SH-SY5Y (cell line): Measurements from ENCODE around the gene RPL36.

ENCODE experiments used
- GATA2 ChIP-seq: IDR thresholded peaks from 2 replicates; pipeline ENCODE4 v1.6.1; 2011; ENCODE audit warnings: mild to moderate bottlenecking, low read depth, low read length
- GATA3 ChIP-seq: IDR thresholded peaks from 2 replicates; pipeline ENCODE4 v1.6.1; 2011; ENCODE audit warnings: low read depth, mild to moderate bottlenecking, low read length, moderate library complexity

Gene RPL36

GRCh38 chr19:5665781-5666513 lies 24.1 kb upstream of the RPL36 start:
- TF ChIP-seq GATA3 (no peak), GATA2 (no peak)

GRCh38 chr19:5666921-5667610 lies 23.0 kb upstream of the RPL36 start:
- TF ChIP-seq GATA3, result no peak
- TF ChIP-seq GATA2, result no peak

GRCh38 chr19:5667751-5668271 lies 22.3 kb upstream of the RPL36 start:
- no peak for TF ChIP-seq GATA3
- no peak for TF ChIP-seq GATA2

- no peak for TF ChIP-seq GATA3
- TF ChIP-seq GATA2, result no peak
Observed at GRCh38 chr19:5669212-5669611, 20.9 kb upstream of the RPL36 start.

- no peak for TF ChIP-seq GATA3
- TF ChIP-seq GATA2, result no peak
Observed at GRCh38 chr19:5671600-5671999, 18.5 kb upstream of the RPL36 start.

- TF ChIP-seq GATA3, result no peak
- no peak for TF ChIP-seq GATA2
Observed at GRCh38 chr19:5672708-5673459, 17.2 kb upstream of the RPL36 start.

- TF ChIP-seq GATA2, result no peak
- TF ChIP-seq GATA3, result no peak
Observed at GRCh38 chr19:5673752-5674151, 16.3 kb upstream of the RPL36 start.

- TF ChIP-seq GATA2 (no peak), GATA3 (no peak)
Observed at GRCh38 chr19:5674714-5675113, 15.4 kb upstream of the RPL36 start.

- TF ChIP-seq GATA2 (no peak), GATA3 (no peak)
Observed at GRCh38 chr19:5676105-5676771, 13.9 kb upstream of the RPL36 start.

- TF ChIP-seq GATA3, result no peak
- no peak for TF ChIP-seq GATA2
Observed at GRCh38 chr19:5676772-5677105, 13.4 kb upstream of the RPL36 start.

GRCh38 chr19:5677136-5677535 lies 13.0 kb upstream of the RPL36 start:
- TF ChIP-seq GATA2, result no peak
- no peak for TF ChIP-seq GATA3

GRCh38 chr19:5677580-5677979 lies 12.5 kb upstream of the RPL36 start:
- no peak for TF ChIP-seq GATA2
- TF ChIP-seq GATA3, result no peak

GRCh38 chr19:5678071-5678718 lies 11.9 kb upstream of the RPL36 start:
- TF ChIP-seq GATA3 (no peak), GATA2 (no peak)
